ENCODE results near the gene GOPC. TPM values are rescaled to one million over a fixed set of nuclear protein-coding genes. Genes with fewer than 3 reads are reported as not detected.

Gene GOPC
- total RNA-seq, 1 donor from 2014 or later, result 48.8 TPM

GRCh38 chr6:117615750-117616390 lies 13.6 kb upstream of the GOPC start:
- Mint-ChIP-seq H3K27me3 (no peaks in the 10 kb centered on the region), H3K4me3 (ENCODE audit: low read depth) (no peak overlapping the region), H3K4me1 (ENCODE audit: low read depth) (peaks cover 10% of the 10 kb centered on the region), H3K9me3 (ENCODE audit: low read depth) (peaks cover 4% of the 10 kb centered on the region), H3K36me3 (ENCODE audit: insufficient read depth) (no peaks in the 10 kb centered on the region), H3K27ac (no peak overlapping the region)
- DNase-seq (ENCODE audit: low spot score, unreplicated experiment), result no peak
- no peak for TF ChIP-seq CTCF (IDR thresholded peaks at IDR 0.05; ENCODE audit: unreplicated experiment)

GRCh38 chr6:117613920-117614560 lies 11.7 kb upstream of the GOPC start:
- no peaks in the 10 kb centered on the region for H3K27me3 Mint-ChIP-seq
- peaks cover 10% of the 10 kb centered on the region for H3K4me1 Mint-ChIP-seq (ENCODE audit: low read depth)
- DNase-seq (ENCODE audit: low spot score, unreplicated experiment), result no peak
- H3K27ac Mint-ChIP-seq, result no peak overlapping the region
- no peaks in the 10 kb centered on the region for H3K36me3 Mint-ChIP-seq (ENCODE audit: insufficient read depth)
- H3K9me3 Mint-ChIP-seq (ENCODE audit: low read depth), result no peaks in the 10 kb centered on the region
- TF ChIP-seq CTCF (IDR thresholded peaks at IDR 0.05; ENCODE audit: unreplicated experiment), result no peak
- H3K4me3 Mint-ChIP-seq (ENCODE audit: low read depth), result no peak overlapping the region

GRCh38 chr6:117607511-117607910 lies 5.2 kb upstream of the GOPC start:
- no peak for TF ChIP-seq CTCF (IDR thresholded peaks at IDR 0.05; ENCODE audit: unreplicated experiment)
- Mint-ChIP-seq H3K27me3 (no peaks in the 10 kb centered on the region), H3K9me3 (ENCODE audit: low read depth) (no peaks in the 10 kb centered on the region), H3K36me3 (ENCODE audit: insufficient read depth) (no peaks in the 10 kb centered on the region), H3K4me1 (ENCODE audit: low read depth) (peaks cover 8% of the 10 kb centered on the region), H3K27ac (no peak overlapping the region), H3K4me3 (ENCODE audit: low read depth) (no peak overlapping the region)
- no peak for DNase-seq (ENCODE audit: low spot score, unreplicated experiment)

- H3K9me3 Mint-ChIP-seq (ENCODE audit: low read depth), result no peaks in the 10 kb centered on the region
- H3K4me3 Mint-ChIP-seq (ENCODE audit: low read depth), result peak overlapping the region; percentile 40
- no peaks in the 10 kb centered on the region for H3K27me3 Mint-ChIP-seq
- H3K4me1 Mint-ChIP-seq (ENCODE audit: low read depth), result peaks cover 11% of the 10 kb centered on the region
- peak overlapping the region; percentile 42 for H3K27ac Mint-ChIP-seq
- TF ChIP-seq CTCF (IDR thresholded peaks at IDR 0.05; ENCODE audit: unreplicated experiment), result peak; percentile 75
- no peaks in the 10 kb centered on the region for H3K36me3 Mint-ChIP-seq (ENCODE audit: insufficient read depth)
- DNase-seq (ENCODE audit: low spot score, unreplicated experiment), result peak; percentile 20
Observed at GRCh38 chr6:117605169-117605826, 3.0 kb upstream of the GOPC start.

GRCh38 chr6:117603821-117604220 lies 1.5 kb upstream of the GOPC start:
- DNase-seq (ENCODE audit: low spot score, unreplicated experiment), result no peak
- Mint-ChIP-seq H3K27ac (no peak overlapping the region), H3K4me3 (ENCODE audit: low read depth) (no peak overlapping the region), H3K9me3 (ENCODE audit: low read depth) (no peaks in the 10 kb centered on the region), H3K27me3 (no peaks in the 10 kb centered on the region), H3K36me3 (ENCODE audit: insufficient read depth) (peaks cover 6% of the 10 kb centered on the region), H3K4me1 (ENCODE audit: low read depth) (peaks cover 19% of the 10 kb centered on the region)
- TF ChIP-seq CTCF (IDR thresholded peaks at IDR 0.05; ENCODE audit: unreplicated experiment), result no peak

All from progenitor cell of endocrine pancreas (in vitro differentiated cells).